Effector memory CD4-positive, alpha-beta T cell (primary cell): ENCODE data around the gene KCTD17.

Source experiments
- DNase-seq, 3 donors: peaks; one replicate each; pipeline ENCODE4 v3.0.0-alpha.2; 2020
- H3K27ac ChIP-seq: 2 replicates; pipeline ENCODE4 v1.7.0; 2013; ENCODE audit warnings: mild to moderate bottlenecking, low read length, moderate library complexity; ENCODE audit not compliant: insufficient read depth, poor library complexity, severe bottlenecking
- H3K27me3 ChIP-seq: replicated peaks from 2 replicates; pipeline ENCODE4 v1.7.0; 2013; ENCODE audit warnings: mild to moderate bottlenecking, low read length; ENCODE audit not compliant: insufficient read depth, control insufficient read depth, poor library complexity, severe bottlenecking
- H3K36me3 ChIP-seq: 2 replicates; pipeline ENCODE4 v1.7.0; 2013; ENCODE audit warnings: mild to moderate bottlenecking, low read length, moderate library complexity; ENCODE audit not compliant: control insufficient read depth, insufficient read depth
- H3K4me1 ChIP-seq: 2 replicates; pipeline ENCODE4 v1.7.0; 2013; ENCODE audit warnings: low read length, mild to moderate bottlenecking; ENCODE audit not compliant: control insufficient read depth, insufficient read depth, poor library complexity, severe bottlenecking
- H3K4me3 ChIP-seq: 2 replicates; pipeline ENCODE4 v1.7.0; 2013; ENCODE audit warnings: low read length, low read depth, mild to moderate bottlenecking; ENCODE audit not compliant: insufficient read depth, poor library complexity, severe bottlenecking
- H3K9me3 ChIP-seq: 2 replicates; pipeline ENCODE4 v1.7.0; 2013; ENCODE audit warnings: mild to moderate bottlenecking, low read length, moderate library complexity; ENCODE audit not compliant: control insufficient read depth

Gene KCTD17

GRCh38 chr22:37059876-37060449, 8.4 kb downstream of the KCTD17 start:
- Histone ChIP-seq H3K9me3 (no peaks in the 10 kb centered on the region), H3K4me3 (no peak overlapping the region), H3K4me1 (no peaks in the 10 kb centered on the region), H3K27me3 (no peaks in the 10 kb centered on the region), H3K27ac (no peak overlapping the region), H3K36me3 (peaks cover 46% of the 10 kb centered on the region)
- no peak for DNase-seq

GRCh38 chr22:37060801-37061610, 9.5 kb downstream of the KCTD17 start:
- no peak overlapping the region for H3K27ac ChIP-seq
- no peaks in the 10 kb centered on the region for H3K4me1 ChIP-seq
- H3K9me3 ChIP-seq, result no peaks in the 10 kb centered on the region
- H3K27me3 ChIP-seq, result no peaks in the 10 kb centered on the region
- DNase-seq, result no peak
- H3K36me3 ChIP-seq, result peaks cover 42% of the 10 kb centered on the region
- H3K4me3 ChIP-seq, result no peak overlapping the region

GRCh38 chr22:37061611-37062375, 10.3 kb downstream of the KCTD17 start:
- Histone ChIP-seq H3K27me3 (no peaks in the 10 kb centered on the region), H3K4me3 (no peak overlapping the region), H3K27ac (no peak overlapping the region), H3K4me1 (no peaks in the 10 kb centered on the region), H3K36me3 (peaks cover 34% of the 10 kb centered on the region), H3K9me3 (no peaks in the 10 kb centered on the region)
- no peak for DNase-seq

- H3K4me3 ChIP-seq, result no peak overlapping the region
- H3K36me3 ChIP-seq, result peaks cover 29% of the 10 kb centered on the region
- no peaks in the 10 kb centered on the region for H3K9me3 ChIP-seq
- no peaks in the 10 kb centered on the region for H3K4me1 ChIP-seq
- H3K27ac ChIP-seq, result no peak overlapping the region
- H3K27me3 ChIP-seq, result no peaks in the 10 kb centered on the region
- DNase-seq, result no peak
Observed at GRCh38 chr22:37062376-37062675, 10.8 kb downstream of the KCTD17 start.

GRCh38 chr22:37062702-37063381, 11.3 kb downstream of the KCTD17 start:
- H3K4me3 ChIP-seq, result no peak overlapping the region
- H3K9me3 ChIP-seq, result no peaks in the 10 kb centered on the region
- no peak for DNase-seq
- H3K4me1 ChIP-seq, result no peaks in the 10 kb centered on the region
- no peaks in the 10 kb centered on the region for H3K27me3 ChIP-seq
- H3K27ac ChIP-seq, result no peak overlapping the region
- H3K36me3 ChIP-seq, result peaks cover 24% of the 10 kb centered on the region

GRCh38 chr22:37063431-37064420, 12.2 kb downstream of the KCTD17 start:
- Histone ChIP-seq H3K27me3 (peaks cover under 1% of the 10 kb centered on the region), H3K4me3 (no peak overlapping the region), H3K36me3 (peaks cover 16% of the 10 kb centered on the region), H3K27ac (no peak overlapping the region), H3K4me1 (no peaks in the 10 kb centered on the region), H3K9me3 (no peaks in the 10 kb centered on the region)
- DNase-seq, result no peak

GRCh38 chr22:37064553-37064952, 13.0 kb downstream of the KCTD17 start:
- no peak for DNase-seq
- peaks cover 4% of the 10 kb centered on the region for H3K27me3 ChIP-seq
- no peaks in the 10 kb centered on the region for H3K4me1 ChIP-seq
- H3K9me3 ChIP-seq, result no peaks in the 10 kb centered on the region
- peaks cover 11% of the 10 kb centered on the region for H3K36me3 ChIP-seq
- no peak overlapping the region for H3K27ac ChIP-seq
- no peak overlapping the region for H3K4me3 ChIP-seq

GRCh38 chr22:37065180-37065579, 13.6 kb downstream of the KCTD17 start:
- H3K27me3 ChIP-seq, result peaks cover 4% of the 10 kb centered on the region
- no peaks in the 10 kb centered on the region for H3K9me3 ChIP-seq
- H3K4me3 ChIP-seq, result no peak overlapping the region
- no peak overlapping the region for H3K27ac ChIP-seq
- H3K36me3 ChIP-seq, result peaks cover 6% of the 10 kb centered on the region
- H3K4me1 ChIP-seq, result no peaks in the 10 kb centered on the region
- DNase-seq, result no peak

- no peak for DNase-seq
- no peaks in the 10 kb centered on the region for H3K36me3 ChIP-seq
- no peak overlapping the region for H3K27ac ChIP-seq
- H3K4me3 ChIP-seq, result no peak overlapping the region
- H3K4me1 ChIP-seq, result no peaks in the 10 kb centered on the region
- H3K27me3 ChIP-seq, result peaks cover 5% of the 10 kb centered on the region
- H3K9me3 ChIP-seq, result no peaks in the 10 kb centered on the region
Observed at GRCh38 chr22:37065961-37066360, 14.4 kb downstream of the KCTD17 start.
